Endothelial cell of umbilical vein (primary cell): ENCODE results near the gene CAMTA1.

Experiments
- CTCF ChIP-seq, 2 donors: IDR thresholded peaks; 1 replicate in 1 of 2; 2 replicates in 1 of 2; pipeline ENCODE4 v1.5.1; 2011; ENCODE audit warnings: low read length in 2 of 2, mild to moderate bottlenecking in 2 of 2, moderate library complexity in 2 of 2, control low read depth in 1 of 2, inconsistent platforms in 1 of 2, low read depth in 1 of 2; ENCODE audit not compliant: insufficient read depth in 1 of 2; ENCODE audit errors: extremely low read depth in 1 of 2
- TF ChIP-seq, protein P1 (sequence below): IDR thresholded peaks from 2 replicates; pipeline ENCODE4 v1.6.1; 2011; ENCODE audit not compliant: insufficient read depth, insufficient read length

DNA sequence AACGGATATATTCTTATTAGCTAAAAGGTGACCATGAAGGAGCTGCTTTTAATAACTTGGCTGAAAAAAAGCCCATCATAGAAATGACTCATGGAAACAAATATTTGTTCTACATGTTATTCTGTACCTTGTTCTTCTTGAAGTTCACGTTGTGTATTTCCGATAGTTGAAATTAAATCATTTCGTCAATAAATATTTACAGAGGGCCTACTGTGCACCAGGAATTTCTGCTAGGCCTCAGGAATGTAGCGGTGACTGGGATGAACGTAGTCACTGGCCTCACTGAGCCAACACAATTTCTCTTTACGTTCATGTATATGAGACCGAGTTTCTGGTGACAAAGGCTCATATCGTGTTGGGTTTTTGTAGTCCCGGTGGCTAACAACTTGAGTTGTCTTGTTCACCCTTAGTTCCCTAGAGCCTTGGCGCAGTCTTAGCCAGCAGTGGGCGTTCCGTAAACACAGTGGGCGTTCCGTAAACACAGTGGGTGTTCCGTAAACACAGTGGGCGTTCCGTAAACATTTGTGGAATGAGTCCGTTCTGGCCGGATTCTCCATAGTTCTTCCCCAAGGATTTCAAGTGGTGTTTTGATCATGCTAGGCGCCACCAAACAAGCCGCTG is 932.6 kb downstream of the CAMTA1 start:
- TF ChIP-seq, protein P1, sequence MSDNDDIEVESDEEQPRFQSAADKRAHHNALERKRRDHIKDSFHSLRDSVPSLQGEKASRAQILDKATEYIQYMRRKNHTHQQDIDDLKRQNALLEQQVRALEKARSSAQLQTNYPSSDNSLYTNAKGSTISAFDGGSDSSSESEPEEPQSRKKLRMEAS, result no peak
- no peak for TF ChIP-seq CTCF (IDR thresholded peaks at IDR 0.05; ENCODE audit: extremely low read depth in 1 of 2, insufficient read depth in 1 of 2, low read depth in 1 of 2, low read length in 2 of 2)
